ENCODE results near the gene EXOC3L1. TPM values are rescaled to one million over a fixed set of nuclear protein-coding genes. Genes with fewer than 3 reads are reported as not detected.

EXOC3L1 gene
- total and polyA plus RNA-seq, 2 of the 4 experiments (the other 2 are of a cell fraction): not detected

DNA sequence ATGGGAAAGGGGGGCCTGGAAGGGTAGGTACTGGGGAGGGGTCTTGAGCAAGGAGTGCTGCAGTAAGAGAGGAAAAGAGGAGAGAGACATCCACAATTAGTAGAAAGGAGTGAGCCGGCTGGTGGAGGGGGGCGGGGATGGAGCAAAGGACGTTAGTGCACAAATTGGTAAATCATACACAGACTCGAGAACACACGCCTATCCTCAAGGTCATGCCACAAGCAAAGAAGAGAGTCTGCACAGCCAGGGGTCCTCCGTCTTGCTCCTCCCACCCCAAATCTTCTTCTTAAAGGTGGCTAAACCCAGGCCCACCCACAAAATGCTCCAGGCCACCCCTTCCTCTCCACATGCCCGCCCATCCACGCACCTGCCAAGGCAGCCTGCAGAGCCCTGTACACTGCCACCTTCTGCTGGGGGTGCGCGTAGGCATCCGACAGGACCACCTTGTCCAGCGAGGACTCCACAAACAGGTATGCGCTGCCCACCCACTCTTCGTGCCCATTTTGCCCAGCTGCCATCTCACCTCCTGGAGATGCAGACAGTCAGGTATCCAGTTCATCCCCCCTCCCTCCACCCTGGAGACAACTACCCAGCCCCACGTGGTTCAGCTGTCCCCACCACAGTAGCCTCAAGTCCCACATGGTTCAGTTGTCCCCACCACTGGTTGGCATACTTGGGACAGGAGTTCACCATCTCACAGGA lies 33.6 kb downstream of the EXOC3L1 start:
- H3K4ac ChIP-seq (ENCODE audit: low read depth, low read length): no peak overlapping the region
- dilution Hi-C loops (cut with HindIII; ENCODE audit: low sequenced_read_pairs, unreplicated experiment): no loop called here
- H3K4me3 ChIP-seq (ENCODE audit: insufficient read depth, low read depth, low read length): no peak overlapping the region
- no peaks in the 10 kb centered on the region for H3K36me3 ChIP-seq (ENCODE audit: control insufficient read depth, insufficient read depth, low read length)
- H4K20me1 ChIP-seq (ENCODE audit: insufficient read depth, low read length): peaks cover 30% of the 10 kb centered on the region
- peaks cover 10 to 20% of the 10 kb centered on the region in 2 experiments; a peak in 2 of 4 replicates for H3K79me1 ChIP-seq (ENCODE audit: low read depth in 1 of 2, low read length in 2 of 2)
- no peak overlapping the region for H4K8ac ChIP-seq (ENCODE audit: low read depth in 2 of 2, low read length in 2 of 2)
- H3K4me1 ChIP-seq (ENCODE audit: control insufficient read depth, insufficient read depth, low read length): peaks cover 5% of the 10 kb centered on the region; the same call in 1 of the 2 replicates
- no peak overlapping the region for H4K91ac ChIP-seq (ENCODE audit: insufficient read depth, low read depth, low read length)
- intact Hi-C loops (cut with micrococcal nuclease): loop anchor here (10.0 kb wide), 1 partner anchor 261 kb away; no protein-coding TSS in a partner anchor
- POLR2A ChIA-PET (ENCODE audit: unreplicated experiment): no interaction called here
- BruUV-seq (replicated peaks): no TSS peak
- no peak overlapping the region for H3K56ac ChIP-seq (ENCODE audit: extremely low read depth, insufficient read depth, low read length)
- in situ Hi-C loops (cut with MboI; ENCODE audit: low sequenced_read_pairs): loop anchor here (5.0 kb wide), 1 partner anchor 194 kb away; the partner anchor contains the start of gene CES3
- no peak overlapping the region for H4K5ac ChIP-seq (ENCODE audit: low read depth, low read length)
- H3K4me2 ChIP-seq (ENCODE audit: low read depth, low read length): no peak overlapping the region
- no peak overlapping the region for H2BK5ac ChIP-seq (ENCODE audit: low read depth, low read length, poor library complexity, severe bottlenecking)
- H2AFZ ChIP-seq (replicated peaks; ENCODE audit: low read length, poor library complexity): no peak overlapping the region
- no peak overlapping the region for H3K27ac ChIP-seq (ENCODE audit: insufficient read depth, low read length)
- 0 out of 2 replicates have a peak overlapping the region, but pooled peaks have one; percentile 6 for H2AK5ac ChIP-seq (ENCODE audit: low read depth, low read length)
- no peak overlapping the region for H2BK120ac ChIP-seq (ENCODE audit: low read depth, low read length)
- H3K18ac ChIP-seq (ENCODE audit: low read depth, low read length): no peak overlapping the region
- ATAC-seq (ENCODE audit: low read depth): no peak
- H3K9me3 ChIP-seq (ENCODE audit: control insufficient read depth, insufficient read depth, low read length): no peaks in the 10 kb centered on the region
- H2BK15ac ChIP-seq (ENCODE audit: low read depth, low read length): no peak overlapping the region
- H3K27me3 ChIP-seq (ENCODE audit: control insufficient read depth, insufficient read depth, low read length): no peaks in the 10 kb centered on the region
- H3K9ac ChIP-seq (ENCODE audit: low read depth, low read length): no peak overlapping the region
- H2BK20ac ChIP-seq (ENCODE audit: low read depth, low read length): no peak overlapping the region
- CTCF ChIA-PET: interaction anchor here (1.2 to 1.3 kb wide), 4 partner anchors 8 to 195 kb away, joined by 3 to 9 read pairs (median 4); partner anchors contain the start of genes CES3 and HSF4
- 58% methylated on average over 9 of the region's 15 CpGs; no CpG with 5 or more reads in 1 of the 2 experiments for WGBS, 2 experiments (ENCODE audit: extremely low coverage in 2 of 2, insufficient read length in 1 of 2)
- peaks cover 2% of the 10 kb centered on the region; the same call in 1 of the 2 replicates for H3K9me1 ChIP-seq (ENCODE audit: insufficient read depth, low read length)
- no peak for DNase-seq
- peak overlapping the region; percentile 61 for H2AK9ac ChIP-seq (replicated peaks; ENCODE audit: low read depth, low read length, poor library complexity)
- H3K14ac ChIP-seq (replicated peaks; ENCODE audit: low read depth, low read length): no peak overlapping the region
- no peak overlapping the region for H3K23ac ChIP-seq (ENCODE audit: low read depth, low read length)
- TF ChIP-seq MXI1 (IDR thresholded peaks at IDR 0.05; ENCODE audit: borderline replicate concordance, low read depth, low read length): no peak
- TF ChIP-seq, protein P1, sequence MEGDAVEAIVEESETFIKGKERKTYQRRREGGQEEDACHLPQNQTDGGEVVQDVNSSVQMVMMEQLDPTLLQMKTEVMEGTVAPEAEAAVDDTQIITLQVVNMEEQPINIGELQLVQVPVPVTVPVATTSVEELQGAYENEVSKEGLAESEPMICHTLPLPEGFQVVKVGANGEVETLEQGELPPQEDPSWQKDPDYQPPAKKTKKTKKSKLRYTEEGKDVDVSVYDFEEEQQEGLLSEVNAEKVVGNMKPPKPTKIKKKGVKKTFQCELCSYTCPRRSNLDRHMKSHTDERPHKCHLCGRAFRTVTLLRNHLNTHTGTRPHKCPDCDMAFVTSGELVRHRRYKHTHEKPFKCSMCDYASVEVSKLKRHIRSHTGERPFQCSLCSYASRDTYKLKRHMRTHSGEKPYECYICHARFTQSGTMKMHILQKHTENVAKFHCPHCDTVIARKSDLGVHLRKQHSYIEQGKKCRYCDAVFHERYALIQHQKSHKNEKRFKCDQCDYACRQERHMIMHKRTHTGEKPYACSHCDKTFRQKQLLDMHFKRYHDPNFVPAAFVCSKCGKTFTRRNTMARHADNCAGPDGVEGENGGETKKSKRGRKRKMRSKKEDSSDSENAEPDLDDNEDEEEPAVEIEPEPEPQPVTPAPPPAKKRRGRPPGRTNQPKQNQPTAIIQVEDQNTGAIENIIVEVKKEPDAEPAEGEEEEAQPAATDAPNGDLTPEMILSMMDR (conservative IDR thresholded peaks at IDR 0.05; ENCODE audit: low read depth, low read length): no peak
- TF ChIP-seq RCOR1 (IDR thresholded peaks at IDR 0.05; ENCODE audit: insufficient replicate concordance, low read length): no peak
- no peak for TF ChIP-seq NFE2L2 (IDR thresholded peaks at IDR 0.05; ENCODE audit: low read depth, low read length)
- TF ChIP-seq POLR2A (IDR thresholded peaks at IDR 0.05; ENCODE audit: low read depth, low read length): no peak
- no peak for TF ChIP-seq CHD1 (IDR thresholded peaks at IDR 0.05; ENCODE audit: low read depth, low read length)
- TF ChIP-seq SMC3 (IDR thresholded peaks at IDR 0.05; ENCODE audit: low read depth, low read length): no peak
- no peak for TF ChIP-seq RAD21 (IDR thresholded peaks at IDR 0.05; ENCODE audit: low read length)
- TF ChIP-seq, protein P2, sequence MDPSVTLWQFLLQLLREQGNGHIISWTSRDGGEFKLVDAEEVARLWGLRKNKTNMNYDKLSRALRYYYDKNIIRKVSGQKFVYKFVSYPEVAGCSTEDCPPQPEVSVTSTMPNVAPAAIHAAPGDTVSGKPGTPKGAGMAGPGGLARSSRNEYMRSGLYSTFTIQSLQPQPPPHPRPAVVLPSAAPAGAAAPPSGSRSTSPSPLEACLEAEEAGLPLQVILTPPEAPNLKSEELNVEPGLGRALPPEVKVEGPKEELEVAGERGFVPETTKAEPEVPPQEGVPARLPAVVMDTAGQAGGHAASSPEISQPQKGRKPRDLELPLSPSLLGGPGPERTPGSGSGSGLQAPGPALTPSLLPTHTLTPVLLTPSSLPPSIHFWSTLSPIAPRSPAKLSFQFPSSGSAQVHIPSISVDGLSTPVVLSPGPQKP (IDR thresholded peaks at IDR 0.05; ENCODE audit: borderline replicate concordance, low read depth, low read length): no peak
- TF ChIP-seq FOS (IDR thresholded peaks at IDR 0.05; ENCODE audit: low read depth, low read length): no peak
- TF ChIP-seq, protein P3, sequence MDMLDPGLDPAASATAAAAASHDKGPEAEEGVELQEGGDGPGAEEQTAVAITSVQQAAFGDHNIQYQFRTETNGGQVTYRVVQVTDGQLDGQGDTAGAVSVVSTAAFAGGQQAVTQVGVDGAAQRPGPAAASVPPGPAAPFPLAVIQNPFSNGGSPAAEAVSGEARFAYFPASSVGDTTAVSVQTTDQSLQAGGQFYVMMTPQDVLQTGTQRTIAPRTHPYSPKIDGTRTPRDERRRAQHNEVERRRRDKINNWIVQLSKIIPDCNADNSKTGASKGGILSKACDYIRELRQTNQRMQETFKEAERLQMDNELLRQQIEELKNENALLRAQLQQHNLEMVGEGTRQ (IDR thresholded peaks at IDR 0.05; ENCODE audit: low read depth, low read length): no peak
- no peak for TF ChIP-seq CEBPB (IDR thresholded peaks at IDR 0.05; ENCODE audit: low read depth, low read length)
- no peak for TF ChIP-seq MAFK (IDR thresholded peaks at IDR 0.05; ENCODE audit: low read depth, low read length)
- no peak for TF ChIP-seq RFX5 (IDR thresholded peaks at IDR 0.05; ENCODE audit: low read depth, low read length)
- no peak for TF ChIP-seq MAZ (IDR thresholded peaks at IDR 0.05; ENCODE audit: borderline replicate concordance, low read depth, low read length)
